Lower leg skin (tissue), 3 donors: ENCODE data around the gene KRT84.

Experiments
- CTCF ChIP-seq, 3 donors: fragments of 450-650 bp; IDR thresholded peaks; one replicate each; pipeline ENCODE4 v1.5.1; 2016; ENCODE audit warnings: antibody characterized with exemption in 3 of 3, mild to moderate bottlenecking in 3 of 3, moderate library complexity in 2 of 3
- POLR2A ChIP-seq, 2 donors: fragments of 450-650 bp; IDR thresholded peaks; one replicate each; pipeline ENCODE4 v1.6.1; 2016 to 2017; ENCODE audit warnings: antibody characterized with exemption in 2 of 2, mild to moderate bottlenecking in 1 of 2, moderate library complexity in 1 of 2

- TF ChIP-seq CTCF (IDR thresholded peaks at IDR 0.05) (no peak), POLR2A (IDR thresholded peaks at IDR 0.05) (no peak)
Observed at GRCh38 chr12:52347016-52347415, 38.4 kb downstream of the KRT84 start.
